ENCODE measurements around the gene ANP32A.
A peak's percentile ranks its signal among the peaks of the same experiment; 100 is the strongest.

The ANP32A gene

GRCh38 chr15:68821190-68821840, 620 bp upstream of the ANP32A start:
- Histone ChIP-seq H3K9ac (ENCODE audit: low read depth, low read length) (peak overlapping the region; percentile 99), H3K4me1 (ENCODE audit: insufficient read depth, low read length) (peaks cover 27% of the 10 kb centered on the region), H4K20me1 (ENCODE audit: insufficient read depth, low read length) (peaks cover 21% of the 10 kb centered on the region), H2AFZ (ENCODE audit: low read depth, low read length) (peak overlapping the region; percentile 69), H3K4me3 (ENCODE audit: low read depth in 1 of 2, low read length in 2 of 2) (peak overlapping the region; percentile 93 to 94), H3K9me3 (ENCODE audit: insufficient read depth, low read length, severe bottlenecking) (no peaks in the 10 kb centered on the region), H3K4me2 (ENCODE audit: insufficient read depth, low read length) (peak overlapping the region; percentile 96), H3K79me2 (ENCODE audit: insufficient read depth, low read length) (peaks cover 64% of the 10 kb centered on the region), H3K27me3 (ENCODE audit: insufficient read depth, low read length, poor library complexity) (no peaks in the 10 kb centered on the region), H3K27ac (ENCODE audit: low read length) (peak overlapping the region; percentile 61), H3K36me3 (ENCODE audit: insufficient read depth, low read length) (peaks cover 16% of the 10 kb centered on the region)
- no peak for ATAC-seq (ENCODE audit: insufficient read depth, low read depth)
- TF ChIP-seq EZH2 (IDR thresholded peaks at IDR 0.05; ENCODE audit: borderline replicate concordance, low read depth, low read length, severe bottlenecking), result no peak
- TF ChIP-seq, protein P1, sequence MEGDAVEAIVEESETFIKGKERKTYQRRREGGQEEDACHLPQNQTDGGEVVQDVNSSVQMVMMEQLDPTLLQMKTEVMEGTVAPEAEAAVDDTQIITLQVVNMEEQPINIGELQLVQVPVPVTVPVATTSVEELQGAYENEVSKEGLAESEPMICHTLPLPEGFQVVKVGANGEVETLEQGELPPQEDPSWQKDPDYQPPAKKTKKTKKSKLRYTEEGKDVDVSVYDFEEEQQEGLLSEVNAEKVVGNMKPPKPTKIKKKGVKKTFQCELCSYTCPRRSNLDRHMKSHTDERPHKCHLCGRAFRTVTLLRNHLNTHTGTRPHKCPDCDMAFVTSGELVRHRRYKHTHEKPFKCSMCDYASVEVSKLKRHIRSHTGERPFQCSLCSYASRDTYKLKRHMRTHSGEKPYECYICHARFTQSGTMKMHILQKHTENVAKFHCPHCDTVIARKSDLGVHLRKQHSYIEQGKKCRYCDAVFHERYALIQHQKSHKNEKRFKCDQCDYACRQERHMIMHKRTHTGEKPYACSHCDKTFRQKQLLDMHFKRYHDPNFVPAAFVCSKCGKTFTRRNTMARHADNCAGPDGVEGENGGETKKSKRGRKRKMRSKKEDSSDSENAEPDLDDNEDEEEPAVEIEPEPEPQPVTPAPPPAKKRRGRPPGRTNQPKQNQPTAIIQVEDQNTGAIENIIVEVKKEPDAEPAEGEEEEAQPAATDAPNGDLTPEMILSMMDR (IDR thresholded peaks at IDR 0.05; ENCODE audit: borderline replicate concordance, extremely low read depth, low read length, poor library complexity, severe bottlenecking), result no peak
- DNase-seq, result no peak

GRCh38 chr15:68819495-68820294, 1.0 kb downstream of the ANP32A start:
- DNase-seq, result peak; percentile 67
- Histone ChIP-seq H2AFZ (ENCODE audit: low read depth, low read length) (peak overlapping the region; percentile 72), H3K4me1 (ENCODE audit: insufficient read depth, low read length) (peaks cover 38% of the 10 kb centered on the region), H3K27ac (ENCODE audit: low read length) (peak overlapping the region; percentile 99), H3K9me3 (ENCODE audit: insufficient read depth, low read length, severe bottlenecking) (no peaks in the 10 kb centered on the region), H3K36me3 (ENCODE audit: insufficient read depth, low read length) (peaks cover 31% of the 10 kb centered on the region), H3K79me2 (ENCODE audit: insufficient read depth, low read length) (peaks cover 80% of the 10 kb centered on the region), H3K4me2 (ENCODE audit: insufficient read depth, low read length) (peak overlapping the region; percentile 91), H3K9ac (ENCODE audit: low read depth, low read length) (peak overlapping the region; percentile 99), H3K4me3 (ENCODE audit: low read depth in 1 of 2, low read length in 2 of 2) (peak overlapping the region; percentile 93 to 94), H3K27me3 (ENCODE audit: insufficient read depth, low read length, poor library complexity) (no peaks in the 10 kb centered on the region), H4K20me1 (ENCODE audit: insufficient read depth, low read length) (peaks cover 37% of the 10 kb centered on the region)
- TF ChIP-seq, protein P1 (IDR thresholded peaks at IDR 0.05; ENCODE audit: borderline replicate concordance, extremely low read depth, low read length, poor library complexity, severe bottlenecking), result no peak
- no peak for TF ChIP-seq EZH2 (IDR thresholded peaks at IDR 0.05; ENCODE audit: borderline replicate concordance, low read depth, low read length, severe bottlenecking)
- ATAC-seq (ENCODE audit: insufficient read depth, low read depth), result peak; percentile 23; the same call in 2 of the 3 replicates

- no peak for TF ChIP-seq EZH2 (IDR thresholded peaks at IDR 0.05; ENCODE audit: borderline replicate concordance, low read depth, low read length, severe bottlenecking)
- TF ChIP-seq, protein P1 (IDR thresholded peaks at IDR 0.05; ENCODE audit: borderline replicate concordance, extremely low read depth, low read length, poor library complexity, severe bottlenecking), result no peak
- peak overlapping the region; percentile 62 for H2AFZ ChIP-seq (ENCODE audit: low read depth, low read length)
- peak; percentile 13 for ATAC-seq (ENCODE audit: insufficient read depth, low read depth)
Measured at GRCh38 chr15:68818769-68819494, 1.8 kb downstream of the ANP32A start.

More at GRCh38 chr15:68818769-68819494, 1.8 kb downstream of the ANP32A start:
- Histone ChIP-seq H4K20me1 (ENCODE audit: insufficient read depth, low read length) (peaks cover 44% of the 10 kb centered on the region), H3K9me3 (ENCODE audit: insufficient read depth, low read length, severe bottlenecking) (no peaks in the 10 kb centered on the region), H3K4me2 (ENCODE audit: insufficient read depth, low read length) (peak overlapping the region; percentile 91), H3K27ac (ENCODE audit: low read length) (peak overlapping the region; percentile 99), H3K27me3 (ENCODE audit: insufficient read depth, low read length, poor library complexity) (no peaks in the 10 kb centered on the region), H3K4me3 (ENCODE audit: low read depth in 1 of 2, low read length in 2 of 2) (peak overlapping the region; percentile 93 to 94), H3K4me1 (ENCODE audit: insufficient read depth, low read length) (peaks cover 38% of the 10 kb centered on the region), H3K79me2 (ENCODE audit: insufficient read depth, low read length) (peaks cover 88% of the 10 kb centered on the region), H3K36me3 (ENCODE audit: insufficient read depth, low read length) (peaks cover 35% of the 10 kb centered on the region), H3K9ac (ENCODE audit: low read depth, low read length) (peak overlapping the region; percentile 99)
- peak; percentile 68 for DNase-seq

Measured in DND-41 (cell line).